Activated T-helper 1 cell treated with anti-CD3 and anti-CD28 coated beads, Interleukin-12 subunit alpha, Interleukin-12 subunit beta, Interleukin-2, Interleukin-4 antibody, amounts not matched to agents 30 ng/mL and 10 ng/mL and 1 ng/mL, durations not matched to agents 14 hours and 24 hours and 36 hours (primary cell): ENCODE measurements around the gene SLC66A2. TPM values are rescaled to one million over a fixed set of nuclear protein-coding genes. Genes with fewer than 3 reads are reported as not detected.

ENCODE experiments used
- DNase-seq: peaks from one replicate; pipeline ENCODE4 v3.0.0; 2021; ENCODE audit warnings: low spot score
- H3K27ac Mint-ChIP-seq: one replicate; pipeline ENCODE4 v1.8.0; 2021; ENCODE audit warnings: mild to moderate bottlenecking, mixed read lengths
- H3K27me3 Mint-ChIP-seq: one replicate; pipeline ENCODE4 v1.8.0; 2022; ENCODE audit warnings: mild to moderate bottlenecking, moderate library complexity, mixed read lengths; ENCODE audit not compliant: insufficient read depth
- H3K36me3 Mint-ChIP-seq: one replicate; pipeline ENCODE4 v1.8.0; 2021; ENCODE audit warnings: low read depth, mixed read lengths
- H3K4me1 Mint-ChIP-seq: one replicate; pipeline ENCODE4 v1.8.0; 2021; ENCODE audit warnings: low read depth, mixed read lengths
- H3K4me3 Mint-ChIP-seq: one replicate; pipeline ENCODE4 v1.8.0; 2021; ENCODE audit warnings: mild to moderate bottlenecking, moderate library complexity, mixed read lengths
- H3K9me3 Mint-ChIP-seq: one replicate; pipeline ENCODE4 v1.8.0; 2021; ENCODE audit warnings: mixed read lengths
- intact Hi-C: fragments of 100-400 bp; cut with micrococcal nuclease; formaldehyde crosslinking; loops from one replicate; pipeline ENCODE4 v1.15.1; 2024
- total RNA-seq: library from RNA; stranded (reverse); gene quantifications from 2 replicates; pipeline ENCODE4 v1.2.3, GENCODE V29; 2022

The SLC66A2 gene
- total RNA-seq, 1 donor from 2014 or later, result 49.2 TPM

DNA sequence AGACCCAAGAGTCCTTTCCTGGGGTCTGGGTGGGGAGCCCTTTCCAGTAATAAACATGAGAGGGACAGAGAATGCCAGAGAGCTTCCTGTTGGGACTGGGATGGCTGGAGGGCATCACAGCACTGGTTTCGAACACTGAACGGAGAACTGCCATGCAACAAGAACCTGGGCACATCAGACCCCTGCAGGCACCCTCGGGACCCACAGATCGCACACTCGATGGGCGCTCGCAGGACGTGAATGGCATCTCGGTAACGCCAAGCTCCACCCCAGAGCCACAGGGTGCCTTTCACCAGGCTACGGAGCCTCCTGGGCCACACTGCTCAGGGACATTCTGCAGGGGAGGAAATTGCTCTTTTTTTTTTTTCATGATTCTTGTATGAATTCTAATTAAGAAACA, 25.1 kb downstream of the SLC66A2 start:
- Mint-ChIP-seq H3K36me3 (peaks cover 38% of the 10 kb centered on the region), H3K27me3 (no peaks in the 10 kb centered on the region), H3K4me1 (no peaks in the 10 kb centered on the region), H3K9me3 (peaks cover 28% of the 10 kb centered on the region), H3K27ac (no peak overlapping the region), H3K4me3 (no peak overlapping the region)
- intact Hi-C loops, result no loop called here
- DNase-seq, result no peak

DNA sequence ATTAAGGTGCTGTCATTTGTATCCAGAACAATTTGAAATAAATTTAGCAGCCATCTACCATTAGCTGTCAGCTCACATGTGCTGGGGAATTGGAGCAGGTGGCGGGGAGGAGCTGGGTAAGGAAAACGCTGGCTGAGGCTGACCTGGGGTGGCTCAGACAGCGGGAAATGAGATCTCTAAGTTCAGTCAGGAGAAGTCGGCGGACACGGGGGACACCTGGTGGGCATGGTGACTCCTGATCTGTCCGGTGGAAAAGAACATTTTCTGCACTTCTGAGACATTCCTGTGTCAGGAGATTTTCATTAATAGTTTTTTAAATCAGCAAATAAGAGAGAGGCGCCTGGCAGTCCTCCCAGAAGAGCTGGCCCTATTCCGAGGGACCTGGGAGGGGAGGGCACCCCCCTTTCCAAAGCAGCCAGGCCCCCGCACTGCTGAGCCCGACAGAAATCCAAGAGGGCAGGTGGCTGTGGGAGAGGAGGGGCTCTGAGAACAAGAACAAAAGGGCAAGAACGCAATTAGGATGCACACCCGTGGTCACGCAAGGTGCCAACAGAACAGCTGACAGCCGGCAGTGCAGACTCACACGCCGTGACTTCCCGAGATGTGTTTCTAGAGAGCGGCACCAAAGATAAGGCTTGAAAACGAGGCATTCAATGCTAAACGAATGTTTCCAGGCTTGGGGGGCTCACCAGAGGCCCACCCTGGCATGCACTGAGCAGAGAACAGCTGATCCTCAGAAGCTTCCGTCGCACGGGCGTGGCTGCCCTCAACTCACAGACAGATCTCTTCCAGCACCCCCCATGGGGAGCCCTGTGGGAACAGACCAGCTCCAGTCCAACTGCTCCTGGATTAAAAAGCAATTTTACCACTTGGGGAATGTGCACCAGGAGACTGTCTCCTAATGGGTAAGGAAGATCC, 26.4 kb downstream of the SLC66A2 start:
- H3K4me3 Mint-ChIP-seq, result no peak overlapping the region
- no peak overlapping the region for H3K27ac Mint-ChIP-seq
- intact Hi-C loops, result no loop called here
- peaks cover 18% of the 10 kb centered on the region for H3K9me3 Mint-ChIP-seq
- H3K4me1 Mint-ChIP-seq, result no peaks in the 10 kb centered on the region
- DNase-seq, result no peak
- peaks cover 29% of the 10 kb centered on the region for H3K36me3 Mint-ChIP-seq
- H3K27me3 Mint-ChIP-seq, result no peaks in the 10 kb centered on the region

- Mint-ChIP-seq H3K9me3 (peaks cover 7% of the 10 kb centered on the region), H3K4me1 (no peaks in the 10 kb centered on the region), H3K27ac (no peak overlapping the region), H3K27me3 (no peaks in the 10 kb centered on the region), H3K36me3 (peaks cover 21% of the 10 kb centered on the region), H3K4me3 (no peak overlapping the region)
- intact Hi-C loops, result no loop called here
- no peak for DNase-seq
These were observed 27.4 kb downstream of the SLC66A2 start for GRCh38 chr18:79923896-79924585.

DNA sequence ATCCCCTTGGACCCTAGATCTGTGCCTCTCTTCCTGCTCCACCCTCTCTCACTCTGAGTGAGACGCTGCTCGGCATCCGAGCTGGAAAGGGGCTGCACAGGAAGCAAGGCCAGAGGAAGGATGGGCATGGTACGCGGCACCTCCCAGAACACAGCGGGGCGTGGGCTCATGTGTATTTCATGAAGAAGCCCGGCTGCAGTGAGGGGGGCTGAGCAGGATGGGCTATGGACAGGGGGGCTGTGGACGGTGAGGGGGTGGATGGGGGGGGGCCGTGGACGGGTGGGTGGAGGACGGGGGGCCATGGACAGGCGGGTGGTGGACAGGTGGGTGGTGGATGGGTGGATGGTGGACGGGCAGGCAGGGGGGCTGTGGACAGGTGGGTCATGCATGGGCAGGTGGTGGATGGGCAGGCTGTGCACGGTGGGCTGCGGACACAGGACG, 28.5 kb downstream of the SLC66A2 start:
- Mint-ChIP-seq H3K27me3 (no peaks in the 10 kb centered on the region), H3K4me3 (no peak overlapping the region), H3K9me3 (no peaks in the 10 kb centered on the region), H3K4me1 (no peaks in the 10 kb centered on the region), H3K36me3 (peaks cover 22% of the 10 kb centered on the region), H3K27ac (no peak overlapping the region)
- intact Hi-C loops, result no loop called here
- DNase-seq, result no peak

DNA sequence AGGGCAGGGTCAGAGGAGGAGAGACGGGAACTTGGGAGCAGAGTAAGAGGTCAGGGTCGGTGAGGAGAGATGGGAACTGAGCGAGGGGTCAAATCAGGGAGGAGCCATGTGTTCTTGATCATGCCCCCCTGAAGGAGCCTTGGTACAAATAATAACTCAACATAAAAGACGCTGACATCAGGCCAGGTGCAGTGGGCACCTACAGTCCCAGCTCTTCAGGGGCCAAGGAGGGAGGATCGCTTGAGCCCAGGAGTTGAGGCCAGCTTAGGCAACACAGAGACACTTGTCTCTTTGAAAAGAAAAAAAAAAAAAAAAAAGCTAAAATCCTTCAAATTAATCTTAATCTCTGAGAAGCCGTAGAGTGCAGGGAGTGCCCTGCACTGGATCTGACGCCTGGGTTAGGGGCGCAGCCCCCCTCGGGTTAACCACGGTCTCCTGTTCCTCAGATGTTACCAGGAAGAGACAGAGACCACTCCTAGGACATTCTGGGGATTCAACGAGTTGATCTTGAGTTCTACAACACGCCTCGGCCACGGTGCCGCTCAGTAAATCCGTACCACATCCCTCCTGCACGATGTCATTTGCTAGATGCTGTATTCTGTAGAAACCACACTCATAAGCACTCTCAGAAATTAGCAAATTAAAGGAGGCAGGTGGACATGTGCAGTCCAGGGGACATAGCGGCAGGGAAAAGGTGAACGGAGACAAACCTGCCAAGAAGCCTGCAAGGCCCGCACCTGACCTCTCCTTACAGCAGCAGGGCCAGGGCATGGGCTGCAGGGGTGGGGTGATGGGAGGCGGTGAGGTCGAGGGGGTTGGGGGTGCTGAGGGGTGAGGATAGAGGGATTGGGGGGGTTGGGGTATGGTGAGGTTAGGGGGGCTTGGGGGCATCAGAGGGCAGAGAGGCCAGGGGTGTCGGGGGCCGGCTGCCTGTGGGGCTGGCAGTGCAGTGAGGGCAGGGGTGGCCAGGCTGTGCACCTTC, 29.2 kb downstream of the SLC66A2 start:
- Mint-ChIP-seq H3K4me3 (no peak overlapping the region), H3K36me3 (peaks cover 26% of the 10 kb centered on the region), H3K9me3 (no peaks in the 10 kb centered on the region), H3K4me1 (no peaks in the 10 kb centered on the region), H3K27ac (peak overlapping the region; percentile 65), H3K27me3 (no peaks in the 10 kb centered on the region)
- intact Hi-C loops, result no loop called here
- no peak for DNase-seq

GRCh38 chr18:79919089-79919488, 32.4 kb downstream of the SLC66A2 start:
- Mint-ChIP-seq H3K4me1 (no peaks in the 10 kb centered on the region), H3K9me3 (no peaks in the 10 kb centered on the region), H3K4me3 (no peak overlapping the region), H3K36me3 (peaks cover 38% of the 10 kb centered on the region), H3K27me3 (no peaks in the 10 kb centered on the region), H3K27ac (no peak overlapping the region)
- intact Hi-C loops, result no loop called here
- DNase-seq, result no peak

- Mint-ChIP-seq H3K9me3 (no peaks in the 10 kb centered on the region), H3K27ac (no peak overlapping the region), H3K36me3 (peaks cover 36% of the 10 kb centered on the region), H3K4me3 (no peak overlapping the region), H3K4me1 (no peaks in the 10 kb centered on the region), H3K27me3 (no peaks in the 10 kb centered on the region)
- intact Hi-C loops, result no loop called here
- DNase-seq, result no peak
These were observed 32.8 kb downstream of the SLC66A2 start for GRCh38 chr18:79918615-79919011.

- Mint-ChIP-seq H3K4me3 (no peak overlapping the region), H3K27ac (no peak overlapping the region), H3K36me3 (peaks cover 36% of the 10 kb centered on the region), H3K9me3 (no peaks in the 10 kb centered on the region), H3K27me3 (no peaks in the 10 kb centered on the region), H3K4me1 (peaks cover 5% of the 10 kb centered on the region)
- intact Hi-C loops, result no loop called here
- DNase-seq, result no peak
These were observed 33.4 kb downstream of the SLC66A2 start for GRCh38 chr18:79917853-79918614.

GRCh38 chr18:79917169-79917852, 34.1 kb downstream of the SLC66A2 start:
- no peak for DNase-seq
- intact Hi-C loops, result no loop called here
- Mint-ChIP-seq H3K27me3 (no peaks in the 10 kb centered on the region), H3K36me3 (peaks cover 38% of the 10 kb centered on the region), H3K4me1 (peaks cover 7% of the 10 kb centered on the region), H3K27ac (no peak overlapping the region), H3K4me3 (no peak overlapping the region), H3K9me3 (no peaks in the 10 kb centered on the region)

- Mint-ChIP-seq H3K4me3 (no peak overlapping the region), H3K27ac (no peak overlapping the region), H3K36me3 (peaks cover 37% of the 10 kb centered on the region), H3K4me1 (peaks cover 7% of the 10 kb centered on the region), H3K27me3 (no peaks in the 10 kb centered on the region), H3K9me3 (no peaks in the 10 kb centered on the region)
- no peak for DNase-seq
- intact Hi-C loops, result no loop called here
These were observed 34.8 kb downstream of the SLC66A2 start for GRCh38 chr18:79916546-79917168.

DNA sequence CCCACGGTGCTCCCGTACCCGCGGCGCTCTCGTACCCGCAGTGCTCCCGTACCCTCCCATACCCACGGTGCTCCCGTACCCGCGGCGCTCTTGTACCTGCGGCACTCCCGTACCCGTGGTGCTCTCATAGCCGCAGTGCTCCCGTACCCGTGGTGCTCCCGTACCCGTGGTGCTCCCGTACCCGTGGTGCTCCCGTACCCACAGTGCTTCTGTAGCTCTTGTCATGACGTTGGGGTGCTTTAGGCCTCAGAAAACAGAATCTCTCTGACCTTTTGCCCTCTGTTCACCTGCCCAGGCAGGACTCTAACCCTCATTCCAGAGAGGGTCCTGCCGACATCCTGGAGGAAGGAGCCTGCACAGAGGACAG, 35.3 kb downstream of the SLC66A2 start:
- no peak overlapping the region for H3K27ac Mint-ChIP-seq
- H3K4me1 Mint-ChIP-seq, result peaks cover 7% of the 10 kb centered on the region
- H3K4me3 Mint-ChIP-seq, result no peak overlapping the region
- no peak for DNase-seq
- H3K36me3 Mint-ChIP-seq, result peaks cover 36% of the 10 kb centered on the region
- H3K27me3 Mint-ChIP-seq, result no peaks in the 10 kb centered on the region
- H3K9me3 Mint-ChIP-seq, result no peaks in the 10 kb centered on the region
- intact Hi-C loops, result no loop called here
